CD4-positive, alpha-beta T cell treated with Interleukin-4 for 4 hours (primary cell): ENCODE measurements around the gene DNTT.

Experiments
- DNase-seq: peaks from one replicate; pipeline ENCODE4 v3.0.0-alpha.2; 2020

Gene DNTT

GRCh38 chr10:96311180-96311715 is 7.0 kb downstream of the DNTT start:
- DNase-seq, result no peak

DNA sequence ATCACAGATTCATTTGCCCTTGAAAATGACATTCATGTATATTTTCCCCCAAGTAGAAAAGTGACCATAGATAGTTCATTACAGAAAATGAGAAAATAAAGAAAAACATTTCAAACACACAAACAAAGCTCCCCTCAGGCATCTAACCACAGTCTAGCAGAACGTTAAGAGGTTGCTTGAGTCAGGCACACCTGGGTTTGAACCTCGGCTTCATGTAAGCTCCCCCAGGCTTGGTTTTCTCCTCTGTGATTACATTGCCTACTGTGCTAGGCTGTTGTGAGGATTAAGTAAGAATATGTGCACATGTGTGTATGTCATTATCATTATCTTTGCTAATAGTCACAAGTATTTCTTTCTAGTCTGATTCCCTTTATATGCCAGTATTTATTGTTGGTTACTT is 9.1 kb downstream of the DNTT start:
- DNase-seq, result no peak

DNA sequence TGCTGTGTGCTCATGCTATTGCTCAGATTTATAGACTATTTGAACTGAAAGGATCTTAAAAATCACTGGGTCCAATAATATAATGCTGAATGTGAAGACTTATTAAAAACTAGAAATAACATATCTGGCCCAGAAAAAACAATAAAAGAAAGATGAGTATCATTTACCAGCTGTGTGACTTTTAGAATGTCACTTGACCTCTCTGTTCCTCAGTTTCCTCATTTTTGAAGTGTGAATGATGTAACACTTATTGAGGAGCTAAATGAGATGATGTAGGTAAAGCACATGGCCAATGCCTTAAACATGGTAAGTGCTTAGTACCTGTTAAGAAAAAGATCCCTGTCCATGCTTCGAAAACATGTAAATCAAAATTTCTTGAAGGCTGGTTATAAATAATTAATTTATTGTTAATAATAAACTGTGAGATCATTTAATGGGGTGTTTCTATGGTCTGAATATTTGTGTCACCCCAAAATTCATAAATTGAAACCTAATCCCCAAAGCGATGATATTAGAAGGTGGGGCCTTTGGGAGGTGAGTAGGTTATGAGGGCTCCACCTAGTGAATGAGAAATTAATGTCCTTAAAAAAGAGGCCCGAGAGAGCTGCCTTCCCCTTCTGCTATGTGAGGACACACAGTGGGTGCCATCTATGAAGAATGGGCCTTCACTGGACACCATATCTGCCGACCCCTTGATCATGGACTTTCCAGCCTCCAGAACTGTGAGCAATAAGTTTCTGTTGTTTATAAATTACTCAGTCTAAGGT is 13.0 kb downstream of the DNTT start:
- DNase-seq, result no peak

DNA sequence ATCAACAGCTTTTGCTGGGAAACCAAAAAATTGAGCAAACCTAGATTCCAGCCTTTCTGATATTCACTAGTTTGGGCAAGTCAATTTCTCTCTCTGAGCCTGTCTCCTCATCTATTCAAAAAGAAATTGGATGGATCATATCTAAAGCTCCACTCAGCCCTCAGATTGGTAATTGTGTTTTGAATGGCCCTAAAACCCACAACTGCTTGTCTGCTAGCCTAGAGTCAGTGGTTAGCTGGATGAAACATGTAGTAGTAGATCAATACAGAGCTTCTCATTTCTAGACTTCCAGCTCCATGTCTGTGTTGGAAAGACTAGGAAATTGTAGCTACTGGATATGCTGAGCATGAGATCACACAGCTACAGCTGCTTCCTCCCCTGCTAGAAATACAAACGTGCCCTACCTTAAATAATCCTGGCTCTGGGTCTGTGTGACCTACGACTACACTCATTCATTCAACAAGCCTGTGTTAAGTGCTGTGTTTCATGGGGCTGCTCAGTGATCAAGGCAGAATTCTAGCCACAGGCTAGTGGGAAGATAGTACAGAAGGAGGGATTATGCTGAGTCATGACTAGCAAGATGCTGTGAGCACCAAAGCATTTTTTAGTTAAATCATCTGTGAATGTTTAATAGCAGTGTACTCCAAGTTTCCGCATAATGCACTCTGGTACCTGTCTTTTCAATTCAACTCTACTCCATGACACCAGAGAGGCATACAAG is 15.7 kb downstream of the DNTT start:
- DNase-seq, result no peak

- DNase-seq, result no peak
Measured at GRCh38 chr10:96321822-96322221, 17.6 kb downstream of the DNTT start.

DNA sequence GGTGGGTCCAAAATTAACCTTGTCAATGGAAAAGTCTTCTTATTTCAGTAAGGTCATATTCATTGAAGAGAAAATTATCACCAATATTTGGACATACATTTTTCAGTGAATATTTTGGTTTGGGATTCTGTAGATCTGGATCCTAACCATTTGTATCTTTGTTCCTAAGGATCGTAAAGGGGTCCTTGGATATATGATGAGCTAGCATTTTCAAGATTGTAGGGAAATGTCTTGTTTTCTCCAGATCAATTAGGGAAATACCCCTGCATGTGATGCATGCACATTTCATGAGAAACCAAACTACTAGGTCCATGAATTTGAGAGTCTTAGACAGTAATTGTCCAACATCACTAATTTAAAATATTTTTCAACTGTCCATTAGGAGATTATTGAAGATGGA is 18.0 kb downstream of the DNTT start:
- DNase-seq, result no peak

DNA sequence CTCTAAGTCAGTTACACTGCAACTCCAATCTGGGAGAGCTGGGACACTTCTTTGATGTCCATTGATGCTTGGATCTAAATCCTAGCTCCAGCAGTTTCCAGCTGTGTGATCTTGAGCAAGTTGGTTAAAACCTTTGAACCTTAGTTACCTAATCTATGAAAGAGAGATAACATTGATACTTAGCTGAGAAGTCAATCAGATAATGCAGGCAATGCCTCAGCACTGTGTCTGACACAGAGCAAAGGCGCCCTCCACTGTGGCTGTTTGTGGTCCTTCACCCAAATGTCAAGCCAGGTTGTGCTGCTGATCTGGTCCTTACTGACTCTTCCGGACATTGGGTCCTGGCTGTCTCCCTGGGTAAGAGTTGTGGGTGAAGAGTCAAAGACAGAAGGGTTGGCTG is 20.2 kb downstream of the DNTT start:
- DNase-seq, result no peak

DNA sequence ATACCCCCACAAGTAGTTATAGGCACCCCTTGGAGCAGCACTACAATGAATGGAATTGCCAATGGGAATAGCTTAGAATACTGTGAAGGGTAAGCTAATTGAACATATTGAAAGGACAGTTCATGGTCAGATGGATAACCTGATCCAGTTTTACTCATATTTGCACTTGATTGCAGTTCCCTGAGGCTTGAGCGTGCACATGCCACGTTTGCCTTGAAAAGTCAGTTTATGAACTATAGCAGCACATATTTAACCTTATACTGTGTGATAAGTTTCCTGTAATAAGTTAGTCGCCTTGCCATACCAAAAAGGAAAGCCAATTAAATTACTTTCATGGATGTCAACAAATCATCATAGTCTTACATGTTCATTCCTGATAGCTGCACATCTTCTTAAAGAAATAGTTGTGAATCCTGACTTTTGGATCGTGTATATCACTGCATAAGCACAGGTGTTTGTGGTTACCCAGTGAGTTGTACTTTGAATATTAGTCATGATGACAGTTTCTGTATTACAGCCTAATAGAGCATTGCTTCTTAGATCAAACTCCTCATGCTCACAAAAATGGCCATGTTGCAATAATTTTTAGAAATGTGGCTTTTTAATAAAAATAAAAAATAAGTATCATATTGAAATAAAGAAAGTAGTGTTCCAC is 21.6 kb downstream of the DNTT start:
- DNase-seq, result no peak

DNA sequence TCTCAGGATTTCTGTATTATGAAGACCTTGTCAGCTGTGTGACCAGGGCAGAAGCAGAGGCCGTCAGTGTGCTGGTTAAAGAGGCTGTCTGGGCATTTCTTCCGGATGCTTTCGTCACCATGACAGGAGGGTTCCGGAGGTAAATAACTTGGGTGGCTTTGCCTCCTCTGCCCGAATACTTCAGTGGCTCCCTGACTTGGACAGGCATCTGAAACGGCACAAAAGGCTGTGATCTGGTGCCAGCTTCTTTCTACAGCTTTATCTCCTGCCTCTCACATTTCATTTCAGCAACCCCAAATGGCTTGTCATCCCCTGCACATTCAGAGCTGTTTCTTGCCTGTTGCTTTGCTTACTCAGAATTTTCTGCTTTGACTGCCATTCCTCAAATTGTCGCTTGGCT is 23.2 kb downstream of the DNTT start:
- no peak for DNase-seq

DNA sequence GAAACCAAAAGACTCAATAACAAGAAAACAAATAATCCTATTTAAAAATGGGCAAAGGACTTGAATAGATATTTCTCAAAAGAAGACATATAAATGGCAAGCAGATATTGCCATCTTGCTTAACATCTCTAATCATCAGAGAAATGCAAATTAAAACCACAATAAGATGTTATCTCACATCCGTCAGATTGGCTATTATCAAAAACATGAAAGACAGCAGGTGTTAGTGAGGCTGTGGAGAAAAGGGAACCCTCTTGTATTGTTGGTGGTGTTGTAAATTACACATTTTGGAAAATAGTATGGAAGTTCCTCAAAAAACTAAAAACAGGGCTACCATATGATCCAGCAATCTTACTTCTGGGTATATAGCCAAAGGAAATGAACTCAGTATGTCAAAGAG is 28.9 kb downstream of the DNTT start:
- DNase-seq, result no peak

DNA sequence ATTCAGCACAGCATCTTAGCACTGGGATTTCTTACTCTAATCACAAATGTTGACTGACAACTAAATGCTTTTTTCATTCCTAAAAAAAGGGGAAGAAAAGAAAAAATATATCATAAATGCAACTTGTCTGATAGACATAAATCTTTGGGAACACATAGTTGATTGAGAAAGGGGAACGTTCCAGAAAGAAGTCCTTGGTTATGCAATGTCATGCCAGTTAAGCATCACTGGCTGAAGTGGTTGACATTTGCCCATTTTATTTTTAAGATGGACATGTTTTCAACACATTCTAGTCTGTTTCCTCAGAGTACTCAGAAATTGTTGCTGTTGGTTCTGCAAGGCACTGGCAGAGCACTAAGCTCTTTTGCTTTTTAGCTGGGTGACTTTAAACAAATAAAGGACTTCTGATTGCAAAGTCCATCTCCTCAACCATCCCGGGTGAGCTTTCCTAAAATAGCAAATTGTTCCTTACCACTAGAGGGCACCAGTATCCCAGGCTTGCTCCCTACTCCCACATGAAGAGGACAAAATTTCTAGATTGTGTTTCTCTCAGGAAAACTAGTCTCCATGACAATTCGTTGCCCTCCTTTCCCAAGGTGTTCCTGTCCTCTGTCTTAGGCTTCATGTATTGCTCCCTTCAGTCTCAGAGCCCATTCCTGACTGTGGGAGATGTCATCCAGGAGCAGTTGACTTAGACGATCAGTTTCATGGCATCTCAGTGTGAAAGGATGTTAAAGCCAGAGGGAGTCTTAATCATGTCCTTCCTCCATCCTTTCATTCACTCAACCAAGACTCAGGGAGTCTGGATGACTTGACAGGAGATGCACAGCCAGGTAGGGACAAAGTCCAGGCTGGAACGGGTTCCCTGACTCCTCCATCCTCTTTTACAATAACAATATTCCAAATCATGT is 30.6 kb downstream of the DNTT start:
- DNase-seq, result peak; percentile 22

GRCh38 chr10:96337106-96337505 is 32.9 kb downstream of the DNTT start:
- DNase-seq, result no peak

GRCh38 chr10:96338279-96338925 is 34.2 kb downstream of the DNTT start:
- no peak for DNase-seq

GRCh38 chr10:96339383-96339782 is 35.1 kb downstream of the DNTT start:
- no peak for DNase-seq

DNA sequence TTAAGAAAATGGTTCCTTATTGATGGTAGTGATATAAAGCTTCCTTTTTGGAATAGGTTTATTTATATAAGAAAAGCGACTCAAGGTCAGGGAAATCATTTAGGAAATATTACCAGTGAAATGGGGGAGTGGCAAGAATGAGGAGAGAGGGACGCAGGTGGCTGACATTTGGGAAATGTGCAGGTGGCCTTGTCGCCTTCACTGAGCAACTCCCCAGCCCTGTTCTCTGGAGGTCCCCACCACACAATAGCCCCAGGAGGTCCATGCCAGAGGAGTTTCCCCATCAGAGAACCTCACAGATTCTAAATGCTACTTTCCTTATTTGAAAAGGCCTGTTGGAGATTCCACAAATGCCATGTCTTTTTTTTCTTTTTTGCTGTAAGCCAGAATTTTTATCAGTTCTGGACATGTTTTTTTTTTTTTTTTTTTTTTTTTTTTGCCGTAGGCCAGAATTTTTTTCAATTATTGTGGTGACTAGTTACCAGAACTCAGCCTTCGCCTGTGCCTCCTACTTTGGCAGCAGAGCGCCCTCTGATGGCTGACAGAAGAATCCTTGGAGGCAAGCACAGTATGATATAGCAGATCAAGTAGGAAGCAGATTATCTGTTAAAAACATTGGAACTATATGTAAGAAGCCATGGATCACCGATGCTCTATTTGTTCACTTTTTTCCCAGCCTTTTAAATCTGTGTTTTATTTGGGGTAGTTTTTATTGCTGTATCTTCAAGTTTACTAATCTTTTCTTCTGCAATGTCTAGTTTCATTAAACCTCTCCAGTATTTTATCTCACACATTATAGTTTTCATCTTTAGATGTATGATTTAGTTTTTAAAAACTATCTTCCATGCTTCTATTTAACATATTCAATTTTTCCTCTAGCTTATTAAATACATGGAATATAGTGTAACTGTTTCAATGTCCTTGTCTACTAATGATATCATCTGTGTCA is 36.0 kb downstream of the DNTT start:
- DNase-seq, result peak; percentile 33

GRCh38 chr10:96341219-96342182 is 37.3 kb downstream of the DNTT start:
- no peak for DNase-seq

DNA sequence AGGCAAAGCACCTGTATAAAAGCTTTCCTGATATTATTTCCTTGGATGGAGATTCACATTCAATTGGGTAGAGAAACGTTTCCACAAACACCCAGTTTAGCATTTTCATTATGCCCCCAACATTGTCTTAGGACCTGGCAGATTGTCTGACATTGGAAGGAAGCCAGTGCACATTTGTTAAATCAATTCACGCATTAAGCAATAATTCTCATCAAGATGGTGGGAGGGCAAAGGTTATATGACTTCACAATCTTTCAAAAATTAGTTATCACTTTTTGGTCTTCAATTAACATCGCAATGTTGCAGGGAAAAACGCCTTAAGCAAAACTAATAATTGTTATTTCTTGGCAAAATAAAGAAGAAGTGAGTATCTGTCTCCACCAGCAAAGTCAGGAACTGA is 38.2 kb downstream of the DNTT start:
- no peak for DNase-seq

DNA sequence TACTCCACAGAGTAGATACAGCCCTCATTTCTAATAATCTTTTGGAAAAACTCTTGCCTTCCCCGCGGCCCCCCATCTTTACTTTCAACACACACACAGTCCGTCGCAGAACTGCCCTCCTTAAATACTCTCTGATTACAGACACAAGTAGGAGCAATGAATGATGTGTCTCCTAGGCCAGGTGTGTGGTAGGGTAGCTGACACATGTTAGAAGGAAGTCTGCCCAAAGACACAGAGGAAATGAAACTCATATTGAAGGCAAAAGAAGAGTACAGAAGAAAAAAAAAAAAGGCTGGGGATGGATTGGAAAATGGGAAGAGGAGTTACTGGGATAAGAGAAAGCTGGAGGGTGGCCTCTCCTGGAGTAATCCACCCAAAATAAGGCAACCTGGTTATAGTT is 39.9 kb downstream of the DNTT start:
- DNase-seq, result no peak

- DNase-seq, result no peak
Measured at GRCh38 chr10:96345222-96345621, 41.0 kb downstream of the DNTT start.

- DNase-seq, result no peak
Measured at GRCh38 chr10:96346295-96346694, 42.1 kb downstream of the DNTT start.
